K562 (cell line): Measurements from ENCODE around the gene PDE2A. TPM values are rescaled to one million over a fixed set of nuclear protein-coding genes. Genes with fewer than 3 reads are reported as not detected.

Experiments used
- ATAC-seq: fragments of 200-7000 bp; cut with Tn5 transposase; 3 replicates; pipeline ENCODE4 v1.9.1; 2020; ENCODE audit warnings: moderate library complexity
- BruUV-seq: library from RNA; stranded (reverse); fragments of 400-500 nt; replicated peaks from 2 replicates; lab custom pipeline; 2021; lab: Mats Ljungman, UMichigan
- CTCF ChIA-PET: fragments of 300-600 bp; formaldehyde crosslinking; extraction: SDS; loops from one replicate; lab custom pipeline; 2021; ENCODE audit warnings: low intra/inter-chr PET ratio; lab: Yijun Ruan, JAX
- POLR2A ChIA-PET: fragments of 300-600, 350-650 bp; sonication (Branson Sonifier 250); formaldehyde crosslinking; extraction: SDS; loops from one replicate; lab custom pipeline; 2021; ENCODE audit warnings: antibody characterized with exemption, inconsistent platforms; lab: Yijun Ruan, JAX
- DNase-seq, 4 experiments: peaks; one replicate each; pipeline versions ENCODE4 v3.0.0 to v3.0.0-alpha.2; 2011 to 2018; ENCODE audit warnings: low spot score in 3 of 4, mixed read lengths in 3 of 4; ENCODE audit errors: extremely low read depth in 1 of 4
- FAIRE-seq: peaks from 2 replicates; lab custom pipeline; 2011; peaks lifted over from hg19 to GRCh38; lab: Jason Lieb, UNC
- H2AFZ ChIP-seq: 2 replicates; pipeline ENCODE4 v1.6.0; 2011; ENCODE audit warnings: low read depth, low read length, control low read depth, inconsistent platforms
- H3K27ac ChIP-seq: fragments of 200-600 bp; 3 replicates; pipeline ENCODE4 v1.8.0; 2011; ENCODE audit warnings: low read depth, mild to moderate bottlenecking, control low read depth, inconsistent platforms, low read length, moderate library complexity, mixed read lengths; ENCODE audit errors: extremely low read depth
- H3K27me3 ChIP-seq, 2 experiments: fragments of 300-600 bp in 1 of 2; 2 replicates in 1 of 2; 3 replicates in 1 of 2; pipeline versions ENCODE4 v1.6.0 to v1.8.0; 2011; ENCODE audit warnings: inconsistent platforms in 2 of 2, low read length in 2 of 2, mild to moderate bottlenecking in 1 of 2, mixed read lengths in 1 of 2, moderate library complexity in 1 of 2; ENCODE audit not compliant: control insufficient read depth in 2 of 2, insufficient read depth in 2 of 2
- H3K36me3 ChIP-seq: fragments of 300-600 bp; 3 replicates; pipeline ENCODE4 v1.8.0; 2011; ENCODE audit warnings: mild to moderate bottlenecking, low read length, inconsistent platforms; ENCODE audit not compliant: control insufficient read depth, insufficient read depth
- H3K4me1 ChIP-seq, 2 experiments: fragments of 200-600 bp in 1 of 2; replicated peaks in 1 of 2; 2 replicates in 1 of 2; 3 replicates in 1 of 2; pipeline versions ENCODE4 v1.5.1 to v1.8.0; 2011; ENCODE audit warnings: inconsistent platforms in 2 of 2, low read length in 2 of 2, mild to moderate bottlenecking in 1 of 2, mixed read lengths in 1 of 2, moderate library complexity in 1 of 2; ENCODE audit not compliant: control insufficient read depth in 2 of 2, insufficient read depth in 2 of 2
- H3K4me2 ChIP-seq: 2 replicates; pipeline ENCODE4 v1.6.1; 2011; ENCODE audit warnings: low read length, control low read depth, inconsistent platforms, mixed read lengths; ENCODE audit not compliant: insufficient read depth
- H3K4me3 ChIP-seq: fragments of 200-600 bp; sonication (generic), shearing (Covaris generic); 2 replicates; pipeline ENCODE4 v1.5.1; 2016; ENCODE audit warnings: control low read depth, inconsistent platforms
- H3K79me2 ChIP-seq: fragments of 200-600 bp; 3 replicates; pipeline ENCODE4 v1.8.0; 2011; ENCODE audit warnings: low read length, inconsistent platforms; ENCODE audit not compliant: control insufficient read depth, insufficient read depth
- H3K9ac ChIP-seq, 2 experiments: 2 replicates each; pipeline versions ENCODE4 v1.6.0 to v1.6.1; 2011; ENCODE audit warnings: low read depth in 2 of 2, low read length in 2 of 2, control low read depth in 1 of 2, inconsistent platforms in 1 of 2, mild to moderate bottlenecking in 1 of 2, mixed read lengths in 1 of 2; ENCODE audit not compliant: insufficient read depth in 1 of 2
- H3K9me1 ChIP-seq: one replicate; pipeline ENCODE4 v1.6.0; 2011; ENCODE audit warnings: inconsistent platforms, mild to moderate bottlenecking, low read length, moderate library complexity; ENCODE audit not compliant: control insufficient read depth, insufficient read depth
- H3K9me3 ChIP-seq: replicated peaks from 2 replicates; pipeline ENCODE4 v1.5.1; 2011; ENCODE audit warnings: low read depth, low read length, inconsistent platforms; ENCODE audit not compliant: control insufficient read depth, insufficient read depth
- H4K20me1 ChIP-seq: replicated peaks from 2 replicates; pipeline ENCODE4 v1.6.1; 2011; ENCODE audit warnings: low read length, inconsistent platforms, mixed read lengths; ENCODE audit not compliant: control insufficient read depth, insufficient read depth
- ARID2 ChIP-seq: fragments of 450-650 bp; IDR thresholded peaks from 2 replicates; pipeline ENCODE4 v1.6.1; 2017; ENCODE audit warnings: antibody characterized with exemption, mild to moderate bottlenecking
- BHLHE40 ChIP-seq: IDR thresholded peaks from 2 replicates; pipeline ENCODE4 v1.6.1; 2011; ENCODE audit warnings: low read length, improper control_type of control experiment
- CREB3 ChIP-seq: fragments of 450-650 bp; conservative IDR thresholded peaks from 2 replicates; pipeline ENCODE4 v1.6.1; 2016; ENCODE audit warnings: missing genetic modification characterization, low read depth, mild to moderate bottlenecking, missing compliant biosample characterization, moderate library complexity
- E2F5 ChIP-seq: sonication (generic); formaldehyde crosslinking; IDR thresholded peaks from 2 replicates; pipeline ENCODE4 v1.8.0; 2022; ENCODE audit warnings: mild to moderate bottlenecking, missing genetic modification reagents
- HINFP ChIP-seq: fragments of 450-650 bp; conservative IDR thresholded peaks from 2 replicates; pipeline ENCODE4 v1.6.1; 2016; ENCODE audit warnings: missing genetic modification characterization, low read depth, mild to moderate bottlenecking, control low read depth, missing compliant biosample characterization
- HIVEP1 ChIP-seq: fragments of 250-450 bp; sonication (Bioruptor Pico); IDR thresholded peaks from 2 replicates; pipeline ENCODE4 v1.4.0; 2020; ENCODE audit warnings: mild to moderate bottlenecking
- HMGN3 ChIP-seq: IDR thresholded peaks from 2 replicates; pipeline ENCODE4 v1.6.1; 2011; ENCODE audit warnings: borderline replicate concordance, low read depth, mild to moderate bottlenecking, mixed read lengths, low read length; ENCODE audit not compliant: insufficient read length; ENCODE audit errors: extremely low read depth
- JUNB ChIP-seq: fragments of 450-650 bp; formaldehyde crosslinking; conservative IDR thresholded peaks from 2 replicates; pipeline ENCODE4 v1.4.0; 2020; ENCODE audit warnings: mild to moderate bottlenecking
- LEF1 ChIP-seq: fragments of 450-650 bp; IDR thresholded peaks from 2 replicates; pipeline ENCODE4 v1.6.1; 2016; ENCODE audit warnings: mild to moderate bottlenecking
- MAFK ChIP-seq: IDR thresholded peaks from 2 replicates; pipeline ENCODE4 v1.6.1; 2011; ENCODE audit warnings: low read length, improper control_type of control experiment
- NBN ChIP-seq: fragments of 450-650 bp; IDR thresholded peaks from 2 replicates; pipeline ENCODE4 v1.6.1; 2016; ENCODE audit warnings: low read depth, mild to moderate bottlenecking
- NCOA6 ChIP-seq: fragments of 450-650 bp; IDR thresholded peaks from 2 replicates; pipeline ENCODE4 v1.6.1; 2017; ENCODE audit warnings: mild to moderate bottlenecking
- NR1H2 ChIP-seq: sonication (generic); formaldehyde crosslinking; IDR thresholded peaks from 2 replicates; pipeline ENCODE4 v1.4.0; 2020; ENCODE audit warnings: mild to moderate bottlenecking, missing genetic modification reagents
- TFAM ChIP-seq: fragments of 250-450 bp; sonication (Bioruptor Pico); conservative IDR thresholded peaks from 2 replicates; pipeline ENCODE4 v1.5.0; 2021; ENCODE audit warnings: mild to moderate bottlenecking, moderate library complexity
- ZNF354B ChIP-seq: fragments of 250-450 bp; sonication (Bioruptor Pico); IDR thresholded peaks from 2 replicates; pipeline ENCODE4 v1.4.0; 2020
- WGBS: fragments of 100-300 bp; shearing (Covaris generic); methylation state at CpG from one replicate; pipeline ENCODE4 v1.1.6; 2016; ENCODE audit warnings: low coverage, mixed read lengths; ENCODE audit not compliant: insufficient coverage; ENCODE audit errors: missing lambda C conversion rate; 5-methylcytosine and 5-hydroxymethylcytosine counted together
- in situ Hi-C: fragments of 300-500 bp; cut with MboI; formaldehyde crosslinking; loops from 4 replicates; pipeline ENCODE4 v1.15.0; 2018; ENCODE audit warnings: inconsistent platforms, mixed read lengths
- intact Hi-C: fragments of 100-400 bp; cut with micrococcal nuclease; formaldehyde crosslinking; loops from 2 replicates; pipeline ENCODE4 v1.14.2; 2022
- polyA plus RNA-seq, 8 experiments: library from polyadenylated mRNA; depleted of rRNA in 4 of 8; stranded (reverse) in 5 of 8; unstranded in 3 of 8; fragments of >200 nt; fragmentation: Nextera tagmentation in 2 of 8; fragmentation: Illumina TruSeq in 1 of 8; extraction: Ambion mirVana in 2 of 8; extraction: Trizol in 1 of 8; gene quantifications; 2 replicates each; pipeline versions ENCODE4 v1.2.1 to v1.2.3, GENCODE V29; 2011 to 2014; ENCODE audit warnings: inconsistent platforms in 1 of 8, missing spikeins in 1 of 8
- total RNA-seq, 7 experiments: library from RNA; depleted of rRNA in 6 of 7; stranded (reverse); fragments of >200 nt in 6 of 7; fragmentation: Illumina TruSeq in 2 of 7; extraction: Trizol in 2 of 7; gene quantifications; 2 replicates each; pipeline versions ENCODE4 v1.2.1 to v1.2.3, GENCODE V29; 2011 to 2021; ENCODE audit warnings: low replicate concordance in 1 of 7

PDE2A gene
- total and polyA plus RNA-seq, 9 of the 15 experiments (the other 6 are each of a cell fraction or from before 2014, with no cell fraction given), result 0.07 to 15.2 (median 1.6) TPM; not detected in 1

GRCh38 chr11:72686639-72687220 is 12.5 kb upstream of the PDE2A start:
- Histone ChIP-seq H3K36me3 (peaks cover 65% of the 10 kb centered on the region; the same call in 2 of the 3 replicates), H3K27me3 (no peaks in the 10 kb centered on the region), H3K79me2 (no peaks in the 10 kb centered on the region), H3K4me2 (no peak overlapping the region), H2AFZ (no peak overlapping the region), H3K4me1 (peaks cover 3 to 29% of the 10 kb centered on the region in 2 experiments; a peak in 4 of 5 replicates), H3K4me3 (no peak overlapping the region), H3K9me3 (no peaks in the 10 kb centered on the region), H3K9me1 (peaks cover 5% of the 10 kb centered on the region), H4K20me1 (peaks cover 29% of the 10 kb centered on the region), H3K9ac (no peak overlapping the region; a peak in 1 of 4 replicates), H3K27ac (no peak overlapping the region)
- TF ChIP-seq ARID2, result no peak
- TF ChIP-seq NCOA6, result no peak
- no peak for TF ChIP-seq HIVEP1
- no peak for TF ChIP-seq TFAM (CRISPR knock-in tag)
- TF ChIP-seq MAFK, result no peak
- no peak for TF ChIP-seq CREB3
- no peak for TF ChIP-seq NBN
- no peak for TF ChIP-seq HINFP (tag)
- TF ChIP-seq NR1H2 (CRISPR knock-in tag), result no peak
- TF ChIP-seq HMGN3, result no peak
- TF ChIP-seq LEF1, result no peak
- TF ChIP-seq E2F5 (CRISPR knock-in tag), result no peak
- TF ChIP-seq JUNB (CRISPR knock-in tag), result no peak
- no peak for TF ChIP-seq ZNF354B (CRISPR knock-in tag)
- no peak for TF ChIP-seq BHLHE40
- FAIRE-seq (no peak), ATAC-seq (no peak), DNase-seq (no peak)
- in situ Hi-C loops, result no loop called here
- BruUV-seq, result no TSS peak
- ChIA-PET CTCF (no interaction called here), POLR2A (interaction anchor here (1.2 kb wide), 1 partner anchor 11 kb away, joined by 4 read pairs; no protein-coding TSS in a partner anchor)
- WGBS, result 66% methylated on average over 6 of the region's 8 CpGs
- intact Hi-C loops, result no loop called here
